Activated naive CD4-positive, alpha-beta T cell treated with anti-CD3 and anti-CD28 coated beads, Interleukin-2, amount 10 ng/mL, durations not matched to agents 7 days and 5 days (primary cell): ENCODE results near the gene NXPH4.

Experiments
- CTCF ChIA-PET: fragments of 350-600 bp; sonication (Branson Sonifier 250); formaldehyde crosslinking; loops from one replicate; lab custom pipeline; 2021; ENCODE audit warnings: antibody characterized with exemption; lab: Charles Lee
- DNase-seq: peaks from one replicate; pipeline ENCODE4 v3.0.0-alpha.2; 2020
- H3K27ac Mint-ChIP-seq: one replicate; pipeline ENCODE4 v1.8.0; 2021; ENCODE audit warnings: mild to moderate bottlenecking, moderate library complexity, mixed read lengths
- H3K27me3 Mint-ChIP-seq: one replicate; pipeline ENCODE4 v1.8.0; 2021; ENCODE audit warnings: mild to moderate bottlenecking, mixed read lengths
- H3K36me3 Mint-ChIP-seq: one replicate; pipeline ENCODE4 v1.8.0; 2021; ENCODE audit warnings: mixed read lengths
- H3K4me1 Mint-ChIP-seq: one replicate; pipeline ENCODE4 v1.8.0; 2021; ENCODE audit warnings: mixed read lengths
- H3K4me3 Mint-ChIP-seq: one replicate; pipeline ENCODE4 v1.8.0; 2021; ENCODE audit warnings: mild to moderate bottlenecking, moderate library complexity, mixed read lengths
- H3K9me3 Mint-ChIP-seq: one replicate; pipeline ENCODE4 v1.8.0; 2021; ENCODE audit warnings: mixed read lengths

Gene NXPH4

GRCh38 chr12:57272337-57273151 is 56.0 kb downstream of the NXPH4 start:
- Mint-ChIP-seq H3K27ac (no peak overlapping the region), H3K4me1 (no peaks in the 10 kb centered on the region), H3K9me3 (no peaks in the 10 kb centered on the region), H3K4me3 (no peak overlapping the region), H3K27me3 (no peaks in the 10 kb centered on the region), H3K36me3 (peaks cover 57% of the 10 kb centered on the region)
- CTCF ChIA-PET = interaction anchor here (1.2 to 2.5 kb wide), 4 partner anchors 30 to 186 kb away, joined by 3 to 6 read pairs (median 4); partner anchors contain the start of gene GLI1
- DNase-seq = no peak

- CTCF ChIA-PET = interaction anchor here (1.4 to 2.5 kb wide), 2 partner anchors 31 to 185 kb away, joined by 3 to 6 read pairs; partner anchors contain the start of gene GLI1
- H3K27me3 Mint-ChIP-seq = no peaks in the 10 kb centered on the region
- peak overlapping the region; percentile 39 for H3K27ac Mint-ChIP-seq
- H3K4me1 Mint-ChIP-seq = no peaks in the 10 kb centered on the region
- DNase-seq = no peak
- no peak overlapping the region for H3K4me3 Mint-ChIP-seq
- no peaks in the 10 kb centered on the region for H3K9me3 Mint-ChIP-seq
- H3K36me3 Mint-ChIP-seq = peaks cover 60% of the 10 kb centered on the region
Observed at GRCh38 chr12:57273516-57273915, 56.9 kb downstream of the NXPH4 start.
